SK-N-MC (cell line): Measurements from ENCODE around the gene PRR5L.

Source experiments
- EZH2 ChIP-seq: fragments of 200-600 bp; sonication (generic); IDR thresholded peaks from one replicate; pipeline ENCODE4 v1.6.1; 2017; ENCODE audit warnings: antibody characterized with exemption
- POLR2AphosphoS5 ChIP-seq: IDR thresholded peaks from 2 replicates; pipeline ENCODE4 v1.6.1; 2012; ENCODE audit warnings: mild to moderate bottlenecking, low read depth, low read length, borderline replicate concordance

DNA sequence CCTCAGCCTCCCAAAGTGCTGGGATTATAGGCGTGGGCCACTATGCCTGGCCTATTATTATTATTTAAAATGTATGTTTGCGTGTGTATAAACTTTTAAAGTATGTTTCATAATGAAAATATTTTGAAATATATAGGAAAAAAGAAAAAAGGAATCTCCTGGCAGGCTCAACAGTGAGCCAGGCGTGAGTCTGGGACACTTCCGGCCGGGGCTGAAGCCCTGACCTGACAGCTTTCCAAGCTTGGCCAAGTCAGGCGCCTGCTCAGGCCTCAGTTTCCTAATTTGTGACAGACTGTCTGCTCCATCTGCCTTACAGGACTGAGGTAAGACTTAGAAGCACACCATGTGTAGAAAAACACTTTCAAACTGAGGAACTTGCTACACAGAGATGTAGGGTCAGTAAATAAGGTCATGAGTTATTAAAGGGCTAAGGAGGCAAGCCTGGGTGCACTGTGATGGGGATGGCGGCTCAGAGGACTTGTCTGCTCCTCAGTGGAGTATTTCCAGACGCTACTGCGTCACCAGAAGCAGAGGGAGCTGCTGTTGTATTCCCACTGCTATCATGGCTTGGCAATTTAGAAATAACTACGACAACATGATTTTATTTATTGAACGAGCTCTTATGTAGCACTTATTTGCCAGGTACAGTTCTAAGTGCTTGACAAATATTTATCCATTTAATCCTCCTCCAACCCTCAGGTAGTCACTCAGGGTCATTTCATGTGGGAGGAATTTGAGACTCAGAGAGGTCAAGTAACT is 100.1 kb downstream of the PRR5L start:
- TF ChIP-seq POLR2AphosphoS5 (no peak), EZH2 (no peak)
